HG03457 (cell line): ENCODE data around the gene CLDN14.

Experiments
- ATAC-seq: cut with Tn5 transposase; IDR thresholded peaks from one replicate; pipeline ENCODE4 v1.9.1; 2021; ENCODE audit warnings: moderate number of reproducible peaks; ENCODE audit not compliant: unreplicated experiment

The CLDN14 gene

GRCh38 chr21:36479415-36480402, at the start of gene CLDN14:
TSS of gene CLDN14 (minus strand) at chr21:36480122. CDS start at chr21:36461695, 18,427 bp downstream.
- ATAC-seq, result no peak

DNA sequence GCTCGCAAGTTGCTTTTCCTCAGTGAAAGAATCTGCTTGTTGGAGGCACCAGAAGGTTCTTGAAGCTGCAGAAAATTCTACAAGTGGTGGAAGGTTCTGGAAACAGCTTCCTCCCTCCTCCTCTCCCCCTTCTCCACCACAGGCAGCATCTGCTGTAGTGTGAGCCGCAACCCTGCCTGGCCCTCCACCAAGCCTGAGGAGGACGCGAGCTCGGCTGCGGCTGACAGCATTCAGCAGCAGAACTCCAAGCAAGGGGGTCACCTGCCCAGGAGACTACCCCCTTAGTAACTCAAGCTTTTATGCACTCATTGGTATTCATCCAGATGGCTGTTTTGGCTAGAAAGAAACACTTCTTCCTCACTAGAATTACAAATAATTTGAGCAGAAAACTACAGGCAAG, 48.8 kb upstream of the CLDN14 start:
- no peak for ATAC-seq

- ATAC-seq, result no peak
These were observed 47.4 kb upstream of the CLDN14 start for GRCh38 chr21:36527317-36527716.

DNA sequence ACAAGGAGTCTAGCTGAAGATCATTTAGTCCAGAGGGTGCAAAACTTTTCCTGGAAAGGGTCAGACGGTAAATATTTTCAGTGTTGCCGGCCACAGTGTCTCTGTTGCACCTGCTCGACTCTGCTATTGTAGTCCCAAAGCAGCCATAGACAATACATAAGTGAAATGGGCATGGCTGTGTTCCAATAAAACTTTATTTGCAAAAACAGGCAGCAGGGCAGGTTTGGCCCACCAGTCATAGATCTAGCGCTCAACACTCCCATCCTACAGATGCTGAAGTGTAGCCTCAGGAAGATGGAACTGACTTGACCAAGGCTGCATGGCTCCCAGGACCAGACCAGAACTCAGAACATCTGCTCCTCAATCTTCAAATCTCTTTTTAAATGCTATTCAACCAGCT, 46.2 kb upstream of the CLDN14 start:
- no peak for ATAC-seq

- ATAC-seq, result no peak
These were observed 44.6 kb upstream of the CLDN14 start for GRCh38 chr21:36524477-36524876.

- ATAC-seq, result no peak
These were observed 42.4 kb upstream of the CLDN14 start for GRCh38 chr21:36522219-36522808.

GRCh38 chr21:36518883-36519492, 39.1 kb upstream of the CLDN14 start:
- ATAC-seq, result no peak

DNA sequence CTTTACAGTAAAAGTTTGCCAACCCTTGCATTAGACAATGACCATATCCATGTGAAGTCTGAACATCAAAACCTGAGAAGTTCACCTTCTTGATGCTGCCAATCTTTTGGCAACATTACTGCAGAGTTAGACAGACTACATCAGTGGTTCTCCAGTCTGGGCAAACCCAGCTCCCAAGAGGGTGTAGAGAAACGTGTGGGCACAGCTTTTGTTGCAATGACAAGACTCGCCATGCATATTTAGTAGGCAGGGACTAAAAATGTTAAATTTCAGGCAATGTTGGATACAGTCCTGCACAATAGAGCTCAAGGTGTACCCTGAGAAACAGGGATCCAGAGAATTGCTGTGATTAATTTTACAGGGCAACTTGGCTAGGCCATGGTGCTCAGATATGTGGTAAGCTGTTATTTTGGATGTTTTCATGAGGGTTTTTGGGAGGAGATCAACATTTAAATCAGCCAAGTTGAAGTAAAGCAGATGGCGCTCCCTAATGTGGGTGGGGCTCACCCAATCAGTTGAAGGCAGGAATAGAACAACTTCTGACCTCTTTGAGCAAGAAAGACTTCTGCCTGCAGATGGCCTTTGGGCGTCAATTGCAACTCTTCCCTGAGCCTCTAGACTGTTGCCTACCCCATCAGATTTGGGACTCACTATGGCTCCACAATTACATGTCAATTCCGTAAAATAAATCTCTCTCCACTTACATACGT, 37.6 kb upstream of the CLDN14 start:
- ATAC-seq, result no peak

GRCh38 chr21:36516281-36516680, 36.4 kb upstream of the CLDN14 start:
- no peak for ATAC-seq

GRCh38 chr21:36513430-36513829, 33.5 kb upstream of the CLDN14 start:
- ATAC-seq, result no peak

- no peak for ATAC-seq
These were observed 33.0 kb upstream of the CLDN14 start for GRCh38 chr21:36512971-36513370.

DNA sequence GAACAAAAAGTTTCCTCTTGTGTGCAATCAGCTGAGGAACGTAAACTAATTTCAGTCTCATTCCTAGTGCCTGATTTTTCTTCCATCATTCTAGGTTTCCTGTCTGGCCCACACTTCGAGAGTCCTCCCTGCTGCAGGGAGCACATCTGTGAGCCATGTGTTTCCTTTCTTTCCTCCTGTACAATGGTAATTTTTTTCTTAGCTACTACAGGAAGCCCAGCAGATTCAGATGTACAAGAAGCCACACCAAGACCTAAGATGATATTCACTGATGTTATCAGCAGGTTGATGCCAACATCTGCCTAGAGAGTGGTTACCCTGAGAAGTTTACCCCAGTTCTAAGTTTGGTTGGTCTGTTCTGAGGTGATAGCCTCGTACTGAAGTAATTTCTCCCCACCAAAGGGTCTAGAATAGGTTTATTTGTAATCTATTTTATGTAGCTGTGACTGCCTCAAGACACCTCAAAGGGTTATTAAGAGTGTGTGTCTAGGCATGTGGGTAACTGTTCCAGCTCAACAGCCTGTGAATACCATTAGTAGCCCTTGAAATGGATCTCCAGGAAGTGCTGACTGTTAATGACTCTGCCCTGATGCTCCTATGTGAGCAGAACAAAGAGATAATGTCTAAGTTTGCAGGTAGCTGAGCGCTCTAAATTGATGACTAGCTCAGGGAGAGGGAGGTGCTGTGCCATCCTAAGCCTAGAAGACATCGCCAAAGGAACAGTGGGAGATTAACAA, 31.7 kb upstream of the CLDN14 start:
- no peak for ATAC-seq

DNA sequence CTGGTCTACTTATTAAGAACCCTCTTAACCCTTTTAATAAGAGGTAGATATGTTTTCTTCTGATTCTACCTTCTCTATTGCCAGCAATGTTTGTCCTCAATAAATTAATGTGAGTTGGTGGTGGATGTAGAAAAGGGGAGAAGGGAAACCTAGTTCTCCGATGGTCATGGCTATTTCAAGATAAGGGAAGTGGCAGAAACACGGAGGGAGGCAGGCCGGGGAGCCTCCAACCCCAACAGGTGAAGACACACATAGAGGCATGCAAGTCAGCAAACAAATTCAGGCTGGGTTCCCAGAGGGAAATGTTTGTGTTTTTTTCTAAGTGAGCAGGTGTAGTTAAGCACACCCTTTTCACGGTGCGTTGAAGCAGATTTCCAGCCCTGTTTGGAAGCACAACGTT, 31.0 kb upstream of the CLDN14 start:
- ATAC-seq, result no peak

- no peak for ATAC-seq
These were observed 30.2 kb upstream of the CLDN14 start for GRCh38 chr21:36509973-36510664.

DNA sequence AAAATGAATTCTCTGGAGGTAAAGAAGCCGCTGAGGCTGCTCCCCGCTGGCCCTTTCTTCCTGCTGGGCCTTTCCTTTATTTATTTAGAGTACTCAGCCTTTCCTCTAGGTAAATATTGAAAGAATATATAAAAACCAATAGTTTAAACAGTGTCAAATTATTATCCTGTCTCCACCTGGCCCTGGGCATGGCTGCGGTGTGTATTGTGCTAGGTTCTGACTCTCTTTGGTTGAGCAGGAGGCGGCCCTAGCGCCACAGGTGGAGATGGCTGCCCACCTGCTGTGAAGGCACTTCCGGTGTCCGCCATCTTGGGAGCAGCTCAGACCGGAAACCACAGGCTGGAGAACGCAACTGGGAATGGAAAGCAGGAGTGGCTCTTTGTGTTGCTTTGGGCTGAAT, 29.0 kb upstream of the CLDN14 start:
- no peak for ATAC-seq

DNA sequence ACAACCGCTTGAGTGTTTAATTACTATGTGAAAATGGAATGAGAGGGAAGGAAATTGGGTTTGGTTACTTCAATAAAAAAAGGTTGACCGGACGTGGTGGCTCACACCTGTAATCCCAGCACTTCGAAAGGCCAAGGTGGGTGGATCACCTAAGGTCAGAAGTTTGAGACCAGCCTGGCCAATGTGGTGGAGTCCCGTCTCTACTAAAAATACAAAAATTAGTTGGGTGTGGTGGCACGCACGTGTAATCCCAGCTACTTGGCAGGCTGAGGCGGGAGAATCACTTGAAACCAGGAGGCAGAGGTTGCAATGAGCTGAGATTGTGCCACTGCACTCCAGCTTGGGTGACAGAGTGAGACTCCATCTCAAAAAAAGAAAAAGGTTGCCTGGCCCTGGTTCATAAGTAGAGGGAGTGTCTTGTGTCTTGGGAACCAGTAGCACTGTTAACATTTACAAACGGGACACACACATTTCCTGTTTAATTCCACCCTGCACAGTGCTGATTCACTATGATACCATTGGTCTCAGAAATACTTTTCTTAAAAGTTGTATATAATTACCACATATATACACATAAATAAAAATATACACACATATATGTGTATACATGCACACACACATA, 27.6 kb upstream of the CLDN14 start:
- no peak for ATAC-seq

GRCh38 chr21:36506482-36506881, 26.6 kb upstream of the CLDN14 start:
- no peak for ATAC-seq

DNA sequence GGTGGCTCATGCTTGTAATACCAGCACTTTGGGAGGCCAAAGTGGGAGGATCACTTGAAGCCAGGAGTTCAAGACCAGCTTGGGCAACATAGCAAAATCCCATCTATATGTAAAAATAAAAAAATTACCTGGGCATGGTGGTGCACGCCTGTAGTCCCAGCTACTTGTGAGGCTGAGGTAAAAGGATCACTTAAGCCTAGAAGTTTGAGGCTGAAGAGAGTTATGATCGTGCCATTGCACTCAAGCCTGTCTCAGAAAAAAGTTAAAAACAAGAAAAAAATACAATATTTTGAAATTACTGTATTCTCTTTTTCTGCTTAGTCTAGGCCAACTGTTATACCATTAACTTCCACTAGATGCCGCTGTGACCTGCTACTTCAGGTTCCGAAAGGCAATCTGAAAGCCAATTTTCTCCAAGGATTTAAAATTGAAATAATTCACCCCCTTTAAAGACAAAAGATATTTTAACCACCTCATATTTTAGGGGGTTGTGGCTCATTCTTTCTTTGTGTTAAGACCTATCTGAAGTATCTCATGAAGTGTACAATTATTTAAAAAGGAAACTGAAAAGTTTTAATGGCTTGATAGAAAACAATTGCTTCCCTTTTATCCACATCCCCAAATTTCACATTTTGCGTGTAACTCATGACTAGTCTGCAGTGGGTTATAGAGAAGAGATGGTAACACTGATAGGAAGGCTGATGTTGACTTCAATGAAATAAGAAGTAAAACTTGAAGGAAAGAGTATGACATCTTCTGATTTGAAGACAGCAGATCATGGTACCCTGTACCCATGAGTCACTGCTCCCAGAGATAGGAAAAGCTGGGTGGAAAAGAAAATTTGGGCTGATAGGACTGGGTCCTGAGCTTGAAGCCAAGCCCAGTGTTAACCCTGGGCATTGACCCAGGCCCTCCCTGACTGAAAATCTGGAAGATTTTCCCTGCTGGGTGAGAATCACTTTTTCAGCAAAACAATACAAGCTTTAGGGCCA, 24.4 kb upstream of the CLDN14 start:
- ATAC-seq, result no peak
